HepG2 (cell line): ENCODE results near the gene PALM. TPM values are rescaled to one million over a fixed set of nuclear protein-coding genes. Genes with fewer than 3 reads are reported as not detected.

Experiments
- BRD4 ChIP-seq: sonication (generic); formaldehyde crosslinking; IDR thresholded peaks from 2 replicates; pipeline ENCODE4 v1.4.0; 2020; ENCODE audit warnings: missing genetic modification reagents
- CREBL2 ChIP-seq: sonication (generic); formaldehyde crosslinking; IDR thresholded peaks from 2 replicates; pipeline ENCODE4 v1.8.1; 2023; ENCODE audit warnings: missing genetic modification reagents, mild to moderate bottlenecking, borderline replicate concordance
- MIER3 ChIP-seq: IDR thresholded peaks from 2 replicates; pipeline ENCODE4 v1.6.1; 2016; ENCODE audit warnings: missing compliant biosample characterization, borderline replicate concordance
- MTF2 ChIP-seq: sonication (generic); formaldehyde crosslinking; IDR thresholded peaks from 2 replicates; pipeline ENCODE4 v1.5.0; 2020; ENCODE audit warnings: missing genetic modification reagents, borderline replicate concordance
- PAX8 ChIP-seq: sonication (generic); formaldehyde crosslinking; IDR thresholded peaks from 2 replicates; pipeline ENCODE4 v1.8.0; 2022; ENCODE audit warnings: mild to moderate bottlenecking, missing genetic modification reagents, borderline replicate concordance
- PHF8 ChIP-seq: sonication (generic); formaldehyde crosslinking; IDR thresholded peaks from 2 replicates; pipeline ENCODE4 v1.5.0; 2020; ENCODE audit warnings: missing genetic modification reagents
- SMAD3 ChIP-seq: sonication (generic); formaldehyde crosslinking; IDR thresholded peaks from 2 replicates; pipeline ENCODE4 v1.4.0; 2020; ENCODE audit warnings: missing genetic modification reagents
- SOX5 ChIP-seq: IDR thresholded peaks from 2 replicates; pipeline ENCODE4 v1.6.1; 2016; ENCODE audit warnings: borderline replicate concordance
- SRSF1 ChIP-seq: fragments of 200-400 bp; formaldehyde crosslinking; optimal IDR thresholded peaks from 2 replicates; pipeline ENCODE3; 2017; ENCODE audit warnings: mild to moderate bottlenecking, low read depth, low read length, moderate library complexity
- U2AF1 ChIP-seq: fragments of 200-400 bp; formaldehyde crosslinking; optimal IDR thresholded peaks from 2 replicates; pipeline ENCODE3; 2017; ENCODE audit warnings: mild to moderate bottlenecking, low read depth, low read length
- ZFAT ChIP-seq: sonication (generic); formaldehyde crosslinking; conservative IDR thresholded peaks from 2 replicates; pipeline ENCODE4 v1.8.1; 2023; ENCODE audit warnings: missing genetic modification reagents, inconsistent platforms
- ZFP36L1 ChIP-seq: sonication (generic); formaldehyde crosslinking; IDR thresholded peaks from 2 replicates; pipeline ENCODE4 v1.8.0; 2022; ENCODE audit warnings: mild to moderate bottlenecking, missing genetic modification reagents, moderate library complexity
- ZNF101 ChIP-seq: sonication (generic); formaldehyde crosslinking; IDR thresholded peaks from 2 replicates; pipeline ENCODE4 v1.4.0; 2020; ENCODE audit warnings: mild to moderate bottlenecking, low read depth, missing genetic modification reagents, borderline replicate concordance
- ZNF326 ChIP-seq: sonication (generic); formaldehyde crosslinking; IDR thresholded peaks from 2 replicates; pipeline ENCODE4 v1.4.0; 2020; ENCODE audit warnings: missing genetic modification reagents, borderline replicate concordance
- ZNF350 ChIP-seq: sonication (generic); formaldehyde crosslinking; IDR thresholded peaks from 2 replicates; pipeline ENCODE4 v1.4.0; 2020; ENCODE audit warnings: mild to moderate bottlenecking, low read depth, missing genetic modification reagents, borderline replicate concordance
- ZNF382 ChIP-seq: sonication (generic); formaldehyde crosslinking; IDR thresholded peaks from 2 replicates; pipeline ENCODE4 v1.5.0; 2020; ENCODE audit warnings: missing genetic modification reagents, mild to moderate bottlenecking, borderline replicate concordance
- ZNF546 ChIP-seq: sonication (generic); formaldehyde crosslinking; conservative IDR thresholded peaks from 2 replicates; pipeline ENCODE4 v1.8.1; 2023; ENCODE audit warnings: mild to moderate bottlenecking, missing genetic modification reagents
- ZNF720 ChIP-seq: sonication (generic); formaldehyde crosslinking; IDR thresholded peaks from 2 replicates; pipeline ENCODE4 v1.4.0; 2020; ENCODE audit warnings: missing genetic modification reagents
- ZSCAN31 ChIP-seq: sonication (generic); formaldehyde crosslinking; IDR thresholded peaks from 2 replicates; pipeline ENCODE4 v1.5.0; 2020; ENCODE audit warnings: low read depth, mild to moderate bottlenecking, missing genetic modification reagents
- polyA plus RNA-seq, 8 experiments: library from polyadenylated mRNA; depleted of rRNA in 3 of 8; stranded (reverse) in 7 of 8; unstranded in 1 of 8; fragments of >200 nt; fragmentation: Illumina TruSeq in 4 of 8; extraction: Trizol in 4 of 8; gene quantifications; 2 replicates each; pipeline versions ENCODE4 v1.2.1 to v1.2.3, GENCODE V29; 2011 to 2016; ENCODE audit warnings: low read depth in 4 of 8, missing spikeins in 1 of 8, mixed read lengths in 1 of 8; ENCODE audit not compliant: insufficient read depth in 1 of 8
- total RNA-seq, 5 experiments: library from RNA; depleted of rRNA; stranded (reverse); fragments of >200 nt; fragmentation: Illumina TruSeq; extraction: Trizol; gene quantifications; 2 replicates each; pipeline ENCODE4 v1.2.3, GENCODE V29; 2016; ENCODE audit warnings: low read depth in 1 of 5
- TF ChIP-seq, protein P1 (sequence below): sonication (generic); formaldehyde crosslinking; IDR thresholded peaks from 2 replicates; pipeline ENCODE4 v1.5.0; 2020; ENCODE audit warnings: mild to moderate bottlenecking, missing genetic modification reagents, borderline replicate concordance

PALM gene
- total and polyA plus RNA-seq, 2 of the 13 experiments (the other 11 are each of a cell fraction or from before 2014, with no cell fraction given): 4.0 to 9.7 TPM

- TF ChIP-seq, protein P1, sequence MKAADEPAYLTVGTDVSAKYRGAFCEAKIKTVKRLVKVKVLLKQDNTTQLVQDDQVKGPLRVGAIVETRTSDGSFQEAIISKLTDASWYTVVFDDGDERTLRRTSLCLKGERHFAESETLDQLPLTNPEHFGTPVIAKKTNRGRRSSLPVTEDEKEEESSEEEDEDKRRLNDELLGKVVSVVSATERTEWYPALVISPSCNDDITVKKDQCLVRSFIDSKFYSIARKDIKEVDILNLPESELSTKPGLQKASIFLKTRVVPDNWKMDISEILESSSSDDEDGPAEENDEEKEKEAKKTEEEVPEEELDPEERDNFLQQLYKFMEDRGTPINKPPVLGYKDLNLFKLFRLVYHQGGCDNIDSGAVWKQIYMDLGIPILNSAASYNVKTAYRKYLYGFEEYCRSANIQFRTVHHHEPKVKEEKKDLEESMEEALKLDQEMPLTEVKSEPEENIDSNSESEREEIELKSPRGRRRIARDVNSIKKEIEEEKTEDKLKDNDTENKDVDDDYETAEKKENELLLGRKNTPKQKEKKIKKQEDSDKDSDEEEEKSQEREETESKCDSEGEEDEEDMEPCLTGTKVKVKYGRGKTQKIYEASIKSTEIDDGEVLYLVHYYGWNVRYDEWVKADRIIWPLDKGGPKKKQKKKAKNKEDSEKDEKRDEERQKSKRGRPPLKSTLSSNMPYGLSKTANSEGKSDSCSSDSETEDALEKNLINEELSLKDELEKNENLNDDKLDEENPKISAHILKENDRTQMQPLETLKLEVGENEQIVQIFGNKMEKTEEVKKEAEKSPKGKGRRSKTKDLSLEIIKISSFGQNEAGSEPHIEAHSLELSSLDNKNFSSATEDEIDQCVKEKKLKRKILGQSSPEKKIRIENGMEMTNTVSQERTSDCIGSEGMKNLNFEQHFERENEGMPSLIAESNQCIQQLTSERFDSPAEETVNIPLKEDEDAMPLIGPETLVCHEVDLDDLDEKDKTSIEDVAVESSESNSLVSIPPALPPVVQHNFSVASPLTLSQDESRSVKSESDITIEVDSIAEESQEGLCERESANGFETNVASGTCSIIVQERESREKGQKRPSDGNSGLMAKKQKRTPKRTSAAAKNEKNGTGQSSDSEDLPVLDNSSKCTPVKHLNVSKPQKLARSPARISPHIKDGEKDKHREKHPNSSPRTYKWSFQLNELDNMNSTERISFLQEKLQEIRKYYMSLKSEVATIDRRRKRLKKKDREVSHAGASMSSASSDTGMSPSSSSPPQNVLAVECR (CRISPR knock-in tag): peak; percentile 86
- TF ChIP-seq CREBL2 (CRISPR knock-in tag): no peak
- TF ChIP-seq ZNF350 (CRISPR knock-in tag): no peak; the same call in 1 of the 2 replicates
- peak; percentile 81 for TF ChIP-seq PHF8
- peak; percentile 68; the same call in 1 of the 2 replicates for TF ChIP-seq ZFP36L1 (CRISPR knock-in tag)
- TF ChIP-seq ZSCAN31 (CRISPR knock-in tag): 0 out of 2 replicates have a peak, but pooled peaks have one; percentile 78
- peak; percentile 83; the same call in 1 of the 2 replicates for TF ChIP-seq SMAD3
- TF ChIP-seq BRD4: peak; percentile 94
- TF ChIP-seq ZNF326 (CRISPR knock-in tag): no peak
- TF ChIP-seq PAX8: no peak
- peak; percentile 88; the same call in 1 of the 2 replicates for TF ChIP-seq MIER3 (CRISPR knock-in tag)
- no peak for TF ChIP-seq ZNF382 (CRISPR knock-in tag)
- peak; percentile 62; the same call in 1 of the 2 replicates for TF ChIP-seq SOX5 (CRISPR knock-in tag)
- TF ChIP-seq ZFAT (CRISPR knock-in tag): no peak
- TF ChIP-seq ZNF101 (CRISPR knock-in tag): no peak
- no peak for TF ChIP-seq ZNF546
- peak; percentile 76 for TF ChIP-seq SRSF1
- no peak for TF ChIP-seq U2AF1
- no peak for TF ChIP-seq ZNF720 (CRISPR knock-in tag)
- no peak for TF ChIP-seq MTF2 (CRISPR knock-in tag)
Measured at GRCh38 chr19:796692-797527, 88.2 kb downstream of the PALM start, which contains the start of gene PTBP1 (continued).
